ENCODE results near the gene JKAMP. TPM values are rescaled to one million over a fixed set of nuclear protein-coding genes. Genes with fewer than 3 reads are reported as not detected.

Gene JKAMP
- total RNA-seq, 2 donors from 2014 or later = 42.5 to 57.2 TPM

- no peak overlapping the region for H3K27ac ChIP-seq (ENCODE audit: low read depth, low read length)
- Mint-ChIP-seq H3K36me3 (ENCODE audit: low read depth) (peaks cover 19% of the 10 kb centered on the region), H3K9me3 (peaks cover 1% of the 10 kb centered on the region), H3K27me3 (ENCODE audit: insufficient read depth) (no peaks in the 10 kb centered on the region), H3K4me3 (no peak overlapping the region), H3K4me1 (peaks cover 42% of the 10 kb centered on the region), H3K27ac (no peak overlapping the region)
- 97 to 100% methylated on average over 2 to 3 of the region's 3 CpGs for WGBS, 2 experiments (ENCODE audit: insufficient coverage in 1 of 2, insufficient read length in 1 of 2)
- peaks cover 8% of the 10 kb centered on the region for H3K9me3 ChIP-seq (ENCODE audit: control insufficient read depth, low read length)
- H3K9ac ChIP-seq (ENCODE audit: extremely low read depth, low read length, poor library complexity, severe bottlenecking) = no peak overlapping the region
- DNase-seq = no peak
- H3K4me1 ChIP-seq (ENCODE audit: control insufficient read depth, insufficient read depth, low read length) = peaks cover 3% of the 10 kb centered on the region
- no peak for TF ChIP-seq CTCF (conservative IDR thresholded peaks at IDR 0.05)
- no peak overlapping the region for H3K4me3 ChIP-seq (ENCODE audit: low read length)
- peaks cover 8% of the 10 kb centered on the region for H3K36me3 ChIP-seq (ENCODE audit: control insufficient read depth, insufficient read depth, low read length)
- no peaks in the 10 kb centered on the region for H3K27me3 ChIP-seq (ENCODE audit: control insufficient read depth, insufficient read depth, low read length, poor library complexity, severe bottlenecking)
These were observed 33.6 kb upstream of the JKAMP start for GRCh38 chr14:59450716-59451115.

GRCh38 chr14:59451849-59452248 lies 32.5 kb upstream of the JKAMP start:
- Mint-ChIP-seq H3K9me3 (peaks cover 7% of the 10 kb centered on the region), H3K4me3 (no peak overlapping the region), H3K27ac (no peak overlapping the region), H3K27me3 (ENCODE audit: insufficient read depth) (no peaks in the 10 kb centered on the region), H3K36me3 (ENCODE audit: low read depth) (peaks cover 26% of the 10 kb centered on the region), H3K4me1 (peaks cover 31% of the 10 kb centered on the region)
- H3K9me3 ChIP-seq (ENCODE audit: control insufficient read depth, low read length) = peaks cover 19% of the 10 kb centered on the region
- no peaks in the 10 kb centered on the region for H3K27me3 ChIP-seq (ENCODE audit: control insufficient read depth, insufficient read depth, low read length, poor library complexity, severe bottlenecking)
- H3K27ac ChIP-seq (ENCODE audit: low read depth, low read length) = no peak overlapping the region
- no peak for DNase-seq
- no peaks in the 10 kb centered on the region for H3K4me1 ChIP-seq (ENCODE audit: control insufficient read depth, insufficient read depth, low read length)
- no peak overlapping the region for H3K9ac ChIP-seq (ENCODE audit: extremely low read depth, low read length, poor library complexity, severe bottlenecking)
- H3K4me3 ChIP-seq (ENCODE audit: low read length) = no peak overlapping the region
- no CpG with 5 or more reads among the region's 1 CpG for WGBS, 2 experiments (ENCODE audit: insufficient coverage in 1 of 2, insufficient read length in 1 of 2)
- TF ChIP-seq CTCF (conservative IDR thresholded peaks at IDR 0.05) = no peak
- peaks cover 19% of the 10 kb centered on the region for H3K36me3 ChIP-seq (ENCODE audit: control insufficient read depth, insufficient read depth, low read length)

GRCh38 chr14:59454139-59454538 lies 30.2 kb upstream of the JKAMP start:
- H3K27ac ChIP-seq (ENCODE audit: low read depth, low read length) = no peak overlapping the region
- peaks cover 32% of the 10 kb centered on the region for H3K9me3 ChIP-seq (ENCODE audit: control insufficient read depth, low read length)
- Mint-ChIP-seq H3K4me3 (no peak overlapping the region), H3K27me3 (ENCODE audit: insufficient read depth) (no peaks in the 10 kb centered on the region), H3K36me3 (ENCODE audit: low read depth) (peaks cover 40% of the 10 kb centered on the region), H3K4me1 (peaks cover 26% of the 10 kb centered on the region), H3K9me3 (peaks cover 19% of the 10 kb centered on the region), H3K27ac (no peak overlapping the region)
- peaks cover 4% of the 10 kb centered on the region for H3K4me1 ChIP-seq (ENCODE audit: control insufficient read depth, insufficient read depth, low read length)
- H3K4me3 ChIP-seq (ENCODE audit: low read length) = no peak overlapping the region
- no peak for DNase-seq
- TF ChIP-seq CTCF (conservative IDR thresholded peaks at IDR 0.05) = no peak
- H3K9ac ChIP-seq (ENCODE audit: extremely low read depth, low read length, poor library complexity, severe bottlenecking) = no peak overlapping the region
- WGBS, 2 experiments (ENCODE audit: insufficient coverage in 1 of 2, insufficient read length in 1 of 2) = 18 to 68% methylated on average over 1 to 2 of the region's 2 CpGs
- peaks cover 25% of the 10 kb centered on the region for H3K36me3 ChIP-seq (ENCODE audit: control insufficient read depth, insufficient read depth, low read length)
- H3K27me3 ChIP-seq (ENCODE audit: control insufficient read depth, insufficient read depth, low read length, poor library complexity, severe bottlenecking) = no peaks in the 10 kb centered on the region

Measured in endodermal cell (in vitro differentiated cells).